GM19043 (cell line): ENCODE data around the gene LTB4R.
A peak's percentile ranks its signal among the peaks of the same experiment; 100 is the strongest.

Experiments used
- ATAC-seq: cut with Tn5 transposase; IDR thresholded peaks from one replicate; pipeline ENCODE4 v1.9.1; 2021; ENCODE audit warnings: low read depth; ENCODE audit not compliant: unreplicated experiment

The LTB4R gene

GRCh38 chr14:24310646-24311604 is at the start of gene LTB4R:
Gene LTB4R, plus strand, starts transcription at chr14:24311502. Its CDS starts 4,150 bp downstream, at chr14:24315652.
- peak; percentile 64 for ATAC-seq

GRCh38 chr14:24261969-24262327 is 49.4 kb upstream of the LTB4R start:
- ATAC-seq: no peak

GRCh38 chr14:24262821-24263733 is 48.2 kb upstream of the LTB4R start, which contains the start of gene TGM1:
Gene TGM1, minus strand, starts transcription at chr14:24263177. Its CDS starts 825 bp downstream, at chr14:24262352.
- no peak for ATAC-seq

- no peak for ATAC-seq
Observed at GRCh38 chr14:24263848-24264247, 47.5 kb upstream of the LTB4R start.

- ATAC-seq: no peak
Observed at GRCh38 chr14:24264298-24264697, 47.0 kb upstream of the LTB4R start.

- no peak for ATAC-seq
Observed at GRCh38 chr14:24266344-24267244, 44.7 kb upstream of the LTB4R start.

- no peak for ATAC-seq
Observed at GRCh38 chr14:24267516-24267915, 43.8 kb upstream of the LTB4R start.

- no peak for ATAC-seq
Observed at GRCh38 chr14:24268225-24268624, 43.1 kb upstream of the LTB4R start.

GRCh38 chr14:24269368-24269767 is 41.9 kb upstream of the LTB4R start:
- no peak for ATAC-seq

GRCh38 chr14:24269910-24270536 is 41.3 kb upstream of the LTB4R start:
- no peak for ATAC-seq

GRCh38 chr14:24270537-24271133 is 40.7 kb upstream of the LTB4R start:
- ATAC-seq: no peak

GRCh38 chr14:24271134-24271833 is 40.0 kb upstream of the LTB4R start, which contains the start of gene RABGGTA:
Gene RABGGTA, minus strand, starts transcription at chr14:24271597. Its CDS starts 482 bp downstream, at chr14:24271115.
- peak; percentile 86 for ATAC-seq

GRCh38 chr14:24271834-24272263 is 39.5 kb upstream of the LTB4R start:
- no peak for ATAC-seq

- no peak for ATAC-seq
Observed at GRCh38 chr14:24272467-24272866, 38.8 kb upstream of the LTB4R start.

- no peak for ATAC-seq
Observed at GRCh38 chr14:24273422-24273998, 37.8 kb upstream of the LTB4R start.

GRCh38 chr14:24274101-24274543 is 37.2 kb upstream of the LTB4R start:
- peak; percentile 35 for ATAC-seq

GRCh38 chr14:24277071-24277470 is 34.2 kb upstream of the LTB4R start:
- no peak for ATAC-seq
